ENCODE measurements around the gene TRDN.

DNA sequence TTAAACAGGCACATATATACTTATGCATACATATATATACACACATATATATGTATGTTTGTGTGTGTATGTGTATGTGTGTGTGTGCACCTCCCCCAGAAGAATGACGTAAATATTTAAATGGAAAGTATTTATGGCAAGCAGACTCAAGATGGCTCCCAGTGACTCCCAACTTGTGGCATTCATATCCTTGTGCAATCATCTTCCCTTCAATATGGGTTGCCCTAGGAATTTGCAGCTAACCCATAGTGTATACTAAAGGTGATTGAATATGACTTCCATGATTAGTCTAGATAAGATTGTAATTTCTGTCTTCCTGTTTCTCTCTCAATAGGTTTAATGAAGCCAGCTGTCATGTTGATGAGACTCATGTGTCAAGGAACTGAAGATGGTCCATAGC lies 127.6 kb downstream of the TRDN start:
- TF ChIP-seq POLR2A (IDR thresholded peaks at IDR 0.05) (no peak), POLR2AphosphoS5 (IDR thresholded peaks at IDR 0.05) (no peak)
- TF ChIP-seq, protein P1, sequence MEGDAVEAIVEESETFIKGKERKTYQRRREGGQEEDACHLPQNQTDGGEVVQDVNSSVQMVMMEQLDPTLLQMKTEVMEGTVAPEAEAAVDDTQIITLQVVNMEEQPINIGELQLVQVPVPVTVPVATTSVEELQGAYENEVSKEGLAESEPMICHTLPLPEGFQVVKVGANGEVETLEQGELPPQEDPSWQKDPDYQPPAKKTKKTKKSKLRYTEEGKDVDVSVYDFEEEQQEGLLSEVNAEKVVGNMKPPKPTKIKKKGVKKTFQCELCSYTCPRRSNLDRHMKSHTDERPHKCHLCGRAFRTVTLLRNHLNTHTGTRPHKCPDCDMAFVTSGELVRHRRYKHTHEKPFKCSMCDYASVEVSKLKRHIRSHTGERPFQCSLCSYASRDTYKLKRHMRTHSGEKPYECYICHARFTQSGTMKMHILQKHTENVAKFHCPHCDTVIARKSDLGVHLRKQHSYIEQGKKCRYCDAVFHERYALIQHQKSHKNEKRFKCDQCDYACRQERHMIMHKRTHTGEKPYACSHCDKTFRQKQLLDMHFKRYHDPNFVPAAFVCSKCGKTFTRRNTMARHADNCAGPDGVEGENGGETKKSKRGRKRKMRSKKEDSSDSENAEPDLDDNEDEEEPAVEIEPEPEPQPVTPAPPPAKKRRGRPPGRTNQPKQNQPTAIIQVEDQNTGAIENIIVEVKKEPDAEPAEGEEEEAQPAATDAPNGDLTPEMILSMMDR (IDR thresholded peaks at IDR 0.05 in 8 of 11, conservative IDR thresholded peaks at IDR 0.05 in 3 of 11): no peak
